HG02610 (cell line): ENCODE results near the gene SNAPC2.

Source experiments
- ATAC-seq: cut with Tn5 transposase; IDR thresholded peaks from one replicate; pipeline ENCODE4 v1.9.1; 2021; ENCODE audit warnings: mild to moderate bottlenecking, moderate library complexity; ENCODE audit not compliant: unreplicated experiment

Gene SNAPC2, protein sequence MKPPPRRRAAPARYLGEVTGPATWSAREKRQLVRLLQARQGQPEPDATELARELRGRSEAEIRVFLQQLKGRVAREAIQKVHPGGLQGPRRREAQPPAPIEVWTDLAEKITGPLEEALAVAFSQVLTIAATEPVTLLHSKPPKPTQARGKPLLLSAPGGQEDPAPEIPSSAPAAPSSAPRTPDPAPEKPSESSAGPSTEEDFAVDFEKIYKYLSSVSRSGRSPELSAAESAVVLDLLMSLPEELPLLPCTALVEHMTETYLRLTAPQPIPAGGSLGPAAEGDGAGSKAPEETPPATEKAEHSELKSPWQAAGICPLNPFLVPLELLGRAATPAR

DNA sequence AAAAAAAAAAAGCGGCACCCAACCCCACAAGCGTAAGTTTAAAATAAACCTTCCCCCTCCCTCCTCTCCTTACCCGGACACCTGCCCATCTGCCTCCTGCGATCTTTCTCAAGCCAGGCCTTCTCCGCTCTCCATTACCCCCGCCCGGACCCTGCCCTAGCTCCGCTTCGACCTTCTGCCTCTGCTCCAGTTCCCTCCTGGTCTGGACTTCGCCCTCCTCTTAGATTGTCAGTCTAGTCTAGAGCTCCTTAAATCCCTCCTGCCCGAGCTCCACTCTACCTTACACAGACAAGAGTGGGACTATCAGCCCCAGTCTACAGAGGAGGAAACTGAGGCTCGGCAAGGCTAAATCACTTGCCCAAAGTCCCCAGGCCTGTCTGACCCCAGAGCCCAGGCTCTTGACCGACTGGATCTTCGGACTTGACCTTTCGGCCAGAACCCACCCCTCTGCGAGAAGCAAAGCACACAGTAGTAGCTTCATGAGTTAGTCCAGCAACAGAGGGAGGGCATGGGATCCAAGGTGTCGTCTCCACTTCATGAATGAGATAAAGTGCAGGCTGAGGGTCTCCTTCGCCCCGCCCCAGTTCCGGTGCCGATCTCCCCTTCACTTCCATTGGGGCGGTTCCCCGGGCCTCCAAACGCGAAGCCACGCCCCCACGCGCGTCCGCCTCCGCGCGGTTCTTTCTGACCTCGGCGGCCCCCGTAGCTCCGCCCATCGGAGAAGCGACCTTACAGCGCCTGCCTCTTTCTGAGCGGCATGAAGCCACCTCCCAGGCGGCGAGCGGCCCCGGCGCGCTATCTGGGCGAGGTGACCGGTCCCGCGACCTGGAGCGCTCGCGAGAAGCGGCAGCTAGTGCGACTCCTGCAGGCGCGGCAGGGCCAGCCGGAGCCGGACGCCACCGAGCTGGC is at the start of gene SNAPC2:
TSS of gene SNAPC2 (plus strand) at position 729 of the 909 bp plus-strand sequence. CDS start at position 758, 29 bp downstream.
- peak; percentile 49 for ATAC-seq

DNA sequence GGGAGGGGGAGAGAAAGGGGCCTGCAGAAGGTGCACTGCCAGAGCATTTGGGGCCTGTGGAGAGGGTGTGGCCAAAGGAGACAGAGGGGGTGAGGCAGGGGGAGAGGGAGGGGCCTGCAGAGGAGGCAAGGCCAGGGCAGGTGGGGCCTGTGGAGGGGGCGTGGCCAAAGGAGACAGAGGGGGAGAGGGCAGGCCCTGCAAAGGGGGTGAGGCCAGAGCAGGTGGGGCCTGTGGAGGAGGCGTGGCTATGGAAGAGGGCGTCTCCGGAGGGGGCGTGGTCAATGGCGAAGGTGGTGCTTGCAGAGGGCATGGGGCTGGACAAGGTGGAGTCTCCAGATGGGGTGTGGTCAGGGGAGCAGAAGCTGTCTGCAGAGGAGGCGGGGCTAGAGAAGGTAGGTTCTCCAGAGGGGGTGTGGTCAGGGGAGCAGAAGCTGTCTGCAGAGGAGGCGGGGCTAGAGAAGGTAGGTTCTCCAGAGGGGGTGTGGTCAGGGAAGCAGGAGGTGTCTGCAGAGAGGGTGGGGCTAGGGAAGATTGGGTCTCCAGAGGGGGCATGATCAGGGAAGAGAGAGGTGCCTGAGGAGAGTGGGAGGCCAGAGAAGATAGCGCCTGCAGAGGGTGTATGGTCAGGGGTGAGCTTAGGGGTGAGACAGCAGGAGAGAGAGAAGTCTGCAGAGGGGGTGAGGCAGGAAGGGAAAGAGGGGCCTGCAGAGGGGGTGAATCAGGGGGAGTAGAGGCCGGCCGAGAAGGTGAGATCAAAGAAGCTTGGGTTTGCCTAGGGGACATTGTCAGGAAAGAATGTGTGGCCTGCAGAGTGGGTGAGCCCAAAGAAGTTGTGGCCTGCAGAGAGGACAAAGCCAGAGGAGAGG is 49.3 kb upstream of the SNAPC2 start:
- no peak for ATAC-seq

DNA sequence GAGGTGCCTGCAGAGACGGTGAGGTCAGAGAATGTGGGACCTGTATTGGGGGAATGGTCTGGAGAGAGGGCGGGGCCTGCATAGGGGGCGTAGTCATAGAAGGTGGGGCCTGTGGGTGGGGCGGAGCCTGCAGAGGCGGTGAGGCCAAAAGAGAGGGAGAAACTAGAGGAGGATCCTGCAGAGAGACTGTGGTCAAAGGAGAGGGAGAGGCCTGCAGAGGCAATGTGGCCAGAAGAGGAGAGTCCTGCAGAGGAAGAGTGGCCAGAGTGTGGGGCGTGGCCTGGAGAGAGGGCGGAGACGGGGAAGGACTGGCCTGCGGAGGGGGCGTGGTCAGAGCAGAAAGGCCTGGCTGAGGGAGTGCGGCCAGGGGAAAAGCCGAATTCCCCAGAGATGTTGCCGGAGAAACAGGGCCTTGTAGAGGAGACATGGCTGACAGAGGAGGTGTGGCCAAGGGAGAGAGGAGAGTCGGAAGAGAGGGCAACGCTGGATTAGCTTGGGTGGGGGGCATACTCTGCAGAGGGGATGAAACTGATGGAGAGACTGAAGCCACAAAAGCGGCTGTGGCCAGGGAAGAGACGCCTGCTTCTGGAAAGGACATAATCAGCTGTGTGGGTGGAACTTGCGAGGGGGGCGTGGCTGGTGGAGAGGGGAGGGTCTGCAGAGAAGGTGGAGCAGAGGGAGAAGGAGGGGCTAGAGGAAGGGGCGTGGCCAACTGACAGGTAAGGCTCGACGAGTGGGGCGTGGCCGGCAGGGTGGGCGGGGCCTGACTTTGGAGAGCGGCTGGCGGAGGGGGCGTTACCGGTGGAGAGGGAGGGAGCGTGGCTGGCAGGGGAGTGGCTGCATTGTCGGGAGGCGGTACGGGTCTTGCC is 48.5 kb upstream of the SNAPC2 start:
- ATAC-seq: no peak

DNA sequence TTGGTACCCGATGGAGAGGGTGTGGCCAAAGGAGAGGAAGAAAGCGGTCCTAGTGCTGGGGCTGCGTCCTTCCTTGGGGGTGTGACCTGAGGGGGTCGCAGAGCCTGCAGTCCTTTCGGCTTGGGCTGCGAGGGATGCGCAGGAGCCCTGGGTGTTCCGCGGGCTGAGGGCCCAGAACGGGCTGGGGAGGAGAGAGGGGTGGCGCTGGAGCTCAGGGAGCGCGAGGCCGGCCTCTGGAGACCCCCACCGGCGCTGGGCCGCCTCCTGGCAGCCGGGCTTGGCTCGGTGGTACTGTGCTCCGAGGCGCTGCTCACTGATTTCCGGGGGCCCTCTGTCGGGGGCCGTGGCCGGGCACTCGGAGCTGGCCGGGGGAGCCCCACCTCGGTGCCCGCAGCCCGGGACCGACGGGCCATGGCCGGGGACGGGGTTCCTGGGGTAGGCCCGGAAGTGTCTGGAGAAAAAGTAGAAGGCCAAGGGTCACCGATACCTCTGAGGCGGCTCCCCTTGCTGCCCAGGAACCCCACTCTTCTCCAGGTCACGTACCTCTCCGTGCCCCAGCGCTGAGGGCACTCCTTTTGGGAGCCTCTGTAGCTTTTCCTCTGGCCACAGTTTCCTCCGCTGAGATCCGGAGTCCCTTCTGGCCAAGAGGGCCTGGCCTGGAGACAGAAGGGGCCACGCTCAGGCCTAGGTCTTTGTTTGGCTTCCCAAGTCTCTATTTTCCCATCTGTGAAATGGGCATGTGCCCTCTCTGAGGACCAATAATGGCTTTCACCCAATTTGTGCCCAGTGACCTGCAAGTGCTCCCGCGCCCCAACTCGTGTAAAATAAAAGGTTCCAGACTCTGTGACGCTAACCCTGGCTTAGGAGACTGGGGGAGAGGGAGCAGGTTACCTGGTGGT is 47.6 kb upstream of the SNAPC2 start:
- no peak for ATAC-seq

DNA sequence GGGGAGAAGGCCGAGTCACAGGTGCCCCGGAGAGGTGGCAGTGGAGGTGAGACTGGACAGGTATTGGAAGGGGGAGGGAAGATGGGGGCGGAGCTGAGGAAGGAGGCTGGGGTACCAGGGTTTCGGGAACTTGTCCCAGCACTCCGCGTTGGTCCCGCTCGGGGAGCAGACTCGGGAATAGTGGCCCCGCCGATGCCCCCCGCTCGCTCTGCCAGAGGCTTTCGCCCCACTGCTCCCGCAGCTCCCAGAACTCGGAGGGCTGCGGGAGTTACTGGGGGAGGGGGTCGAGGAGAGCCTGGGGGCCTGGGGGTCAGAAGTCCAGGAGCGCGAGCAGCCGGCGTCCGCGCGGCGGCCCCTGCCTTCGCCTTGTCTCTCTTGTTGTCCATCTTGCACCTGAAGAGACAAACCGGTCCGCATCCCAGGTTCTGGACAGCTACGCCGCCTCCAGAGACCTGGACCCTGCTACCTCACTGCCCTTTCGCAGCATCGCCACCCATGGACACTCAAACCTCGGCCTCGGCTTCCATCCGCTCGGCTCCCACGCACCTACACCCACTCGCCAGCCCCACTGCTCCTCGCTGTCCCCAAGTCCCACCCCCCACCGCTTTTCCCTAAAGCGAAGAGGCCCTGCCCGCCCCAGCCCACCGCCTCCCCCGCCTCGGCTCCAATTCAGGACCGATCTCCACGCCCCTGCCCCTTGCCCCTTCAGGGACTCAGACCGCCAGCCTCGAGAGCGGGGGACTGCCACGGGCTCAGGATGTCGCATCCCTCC is 46.6 kb upstream of the SNAPC2 start:
- no peak for ATAC-seq

DNA sequence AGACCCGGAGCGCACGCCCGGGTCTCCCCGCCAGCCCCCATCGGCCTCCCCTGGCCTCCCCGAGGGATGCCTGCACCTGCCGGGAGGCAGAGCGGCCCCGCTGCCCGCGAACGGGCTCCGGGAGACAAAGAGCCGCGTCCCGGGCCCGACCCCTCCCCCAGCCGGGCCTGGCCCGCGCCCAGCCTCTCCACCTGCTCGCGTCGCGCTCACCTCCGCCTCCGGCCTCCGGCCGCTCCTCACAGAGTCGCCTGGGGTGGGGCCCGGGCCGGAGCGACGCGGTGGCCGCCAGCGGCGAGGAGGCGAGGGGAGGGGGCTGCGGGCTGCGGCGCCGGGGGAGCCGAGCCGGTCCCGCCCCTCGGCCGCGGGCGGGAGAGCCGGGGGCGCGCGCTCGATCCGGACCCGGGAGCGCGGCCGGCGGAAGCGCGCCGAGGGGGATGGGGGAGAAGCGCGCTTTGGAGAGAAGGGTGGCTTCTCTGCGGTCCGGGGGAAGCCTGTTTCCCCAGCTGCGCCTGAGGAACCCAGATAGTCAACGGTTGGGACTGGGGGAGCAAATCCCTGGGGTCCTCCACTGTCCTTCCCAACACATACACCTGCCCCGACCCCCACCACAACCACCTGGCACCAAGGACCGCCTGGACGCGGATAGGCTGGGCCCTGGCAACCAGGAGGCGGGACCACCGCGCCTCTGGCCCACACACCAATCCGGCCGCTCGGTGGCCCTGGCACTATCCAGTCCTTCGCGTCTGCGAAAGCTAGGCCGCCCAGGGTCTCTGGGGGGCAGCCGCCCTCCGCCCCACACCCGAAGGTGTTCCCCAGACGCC is 45.9 kb upstream of the SNAPC2 start, which contains the start of gene PRR36:
TSS of gene PRR36 (minus strand) at position 315 of the 821 bp plus-strand sequence. CDS start 701 bp downstream, outside the sequence.
- no peak for ATAC-seq

DNA sequence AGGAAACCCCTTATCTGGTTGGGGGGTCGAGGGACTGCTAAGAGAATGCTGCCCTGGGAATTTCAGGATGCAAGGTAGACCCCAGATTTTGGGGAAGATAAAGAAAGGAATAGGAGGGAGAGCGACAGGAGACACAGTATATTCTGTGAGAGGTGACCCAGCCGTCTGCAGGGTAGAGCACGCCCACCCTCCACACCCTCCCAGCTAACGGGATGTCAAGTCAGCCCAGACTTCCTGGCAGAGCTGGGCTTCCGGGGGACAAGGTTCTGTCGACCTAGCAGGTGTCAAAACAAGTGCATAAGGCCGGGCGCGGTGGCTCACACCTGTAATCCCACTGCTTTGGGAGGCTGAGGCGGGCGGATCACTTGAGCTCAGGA is 45.3 kb upstream of the SNAPC2 start:
- ATAC-seq: no peak

DNA sequence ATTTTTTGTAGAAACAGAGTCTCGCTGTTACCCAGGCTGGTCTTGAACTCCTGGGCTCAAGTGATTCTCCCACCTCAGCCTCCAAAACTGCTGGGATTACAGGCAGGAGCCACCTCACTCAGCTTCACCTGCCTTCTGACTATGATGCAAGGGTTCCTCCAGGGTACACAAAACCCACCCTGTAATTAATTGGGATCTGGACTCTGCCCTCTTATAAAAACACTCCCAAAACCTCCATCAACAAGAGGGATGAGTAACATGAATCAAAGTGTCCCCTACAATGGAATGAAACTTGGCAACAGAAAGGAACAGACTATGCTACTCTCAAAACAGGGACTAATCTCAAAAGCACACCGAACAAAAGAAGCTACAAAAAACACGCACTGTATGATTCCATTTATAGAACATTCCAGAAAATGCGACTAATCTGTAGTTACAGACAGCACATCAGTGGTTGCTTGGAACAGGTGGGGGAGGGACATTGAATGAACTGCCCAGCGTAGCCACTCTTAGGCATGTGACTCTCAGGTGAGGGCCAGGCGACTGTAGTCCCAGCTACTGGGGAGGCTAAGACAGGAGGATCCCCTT is 42.8 kb upstream of the SNAPC2 start:
- no peak for ATAC-seq

DNA sequence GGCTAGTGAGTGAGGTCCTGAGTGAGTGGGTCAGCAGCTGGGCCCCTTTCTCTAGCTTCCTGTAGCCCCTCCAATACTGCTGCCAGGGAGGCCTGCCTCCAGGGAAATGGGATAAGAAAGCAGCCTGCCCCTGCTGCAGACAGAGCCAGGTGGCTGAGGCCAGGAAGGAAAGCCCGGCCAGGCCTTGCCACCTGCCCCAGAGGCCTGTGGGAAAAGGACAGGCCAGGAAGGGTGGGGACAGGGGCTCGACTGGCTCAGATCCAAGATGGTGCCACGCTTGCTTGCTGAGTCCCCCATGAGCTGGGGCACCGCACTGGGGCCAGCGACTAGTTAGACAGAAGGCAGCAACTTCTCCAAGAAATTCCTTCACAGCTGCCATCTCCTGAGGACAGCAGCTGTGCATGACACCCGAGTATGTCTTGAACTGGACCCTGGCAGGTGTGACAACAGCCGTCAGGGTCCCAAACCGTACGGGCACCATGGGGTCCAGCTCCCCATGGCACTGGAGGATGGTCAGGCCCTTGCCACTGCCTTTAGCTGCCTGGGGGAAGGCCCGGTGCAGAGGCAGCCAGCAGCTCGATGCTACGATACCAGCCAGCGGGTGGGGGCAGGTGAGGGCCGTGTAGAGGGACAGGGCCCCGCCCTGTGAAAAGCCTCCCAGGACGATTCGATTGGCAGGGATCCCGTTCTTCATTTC is 40.9 kb upstream of the SNAPC2 start:
- ATAC-seq: no peak

DNA sequence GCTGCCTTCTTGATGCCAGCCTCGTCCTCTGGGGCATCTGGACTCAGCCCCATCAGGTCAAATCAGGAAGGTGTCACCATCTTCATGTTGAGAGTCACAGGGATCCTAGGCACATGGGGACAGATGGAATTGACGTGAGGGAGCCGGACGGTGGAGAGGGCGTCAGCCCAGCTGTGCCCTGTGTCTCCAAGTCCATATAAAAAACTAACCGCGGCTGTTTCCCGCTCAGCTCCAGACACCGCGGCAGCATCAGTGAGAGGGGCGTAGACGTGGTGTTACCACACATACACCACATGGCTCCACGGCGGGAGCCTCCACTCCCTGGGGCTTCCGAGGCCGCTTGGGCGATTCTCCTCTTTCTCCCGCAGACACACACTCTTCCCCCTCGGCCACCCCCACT is 40.3 kb upstream of the SNAPC2 start:
- no peak for ATAC-seq

DNA sequence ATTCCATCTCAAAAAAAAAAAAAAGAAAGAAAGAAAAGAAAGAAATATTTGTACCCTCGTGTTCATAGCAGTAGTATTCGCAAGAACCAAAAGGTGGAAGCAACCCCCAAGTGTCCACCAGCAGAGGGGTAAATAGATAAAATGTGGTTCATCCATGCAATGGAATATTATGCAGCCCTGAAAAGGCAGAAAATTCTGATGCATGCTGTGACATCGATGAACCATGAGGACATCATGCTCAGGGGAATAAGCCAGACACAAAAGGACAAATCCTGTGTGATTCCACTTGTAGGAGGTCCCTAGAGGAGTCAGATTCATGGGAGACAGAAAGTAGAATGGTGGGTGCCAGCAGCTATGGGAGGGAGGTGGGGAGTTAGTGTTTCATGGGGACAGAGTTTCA is 38.2 kb upstream of the SNAPC2 start:
- no peak for ATAC-seq

DNA sequence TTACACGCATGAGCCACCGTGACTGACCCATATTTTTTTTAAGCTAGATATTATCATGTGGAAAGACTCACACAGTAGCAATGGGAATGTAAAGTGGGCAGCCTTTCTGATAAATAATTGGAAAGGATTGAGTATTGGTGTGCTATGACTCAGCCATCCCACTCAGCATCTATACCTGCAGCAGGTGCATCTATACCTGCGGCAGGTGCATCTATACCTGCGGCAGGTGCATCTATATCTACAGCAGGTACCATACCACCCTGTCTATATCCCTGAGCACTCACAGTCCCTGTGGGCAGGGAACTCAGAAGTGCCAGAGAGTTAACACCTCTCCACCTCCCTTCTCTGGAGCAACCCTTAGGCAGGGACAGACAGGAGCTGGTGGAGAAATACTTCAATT is 37.0 kb upstream of the SNAPC2 start:
- no peak for ATAC-seq

DNA sequence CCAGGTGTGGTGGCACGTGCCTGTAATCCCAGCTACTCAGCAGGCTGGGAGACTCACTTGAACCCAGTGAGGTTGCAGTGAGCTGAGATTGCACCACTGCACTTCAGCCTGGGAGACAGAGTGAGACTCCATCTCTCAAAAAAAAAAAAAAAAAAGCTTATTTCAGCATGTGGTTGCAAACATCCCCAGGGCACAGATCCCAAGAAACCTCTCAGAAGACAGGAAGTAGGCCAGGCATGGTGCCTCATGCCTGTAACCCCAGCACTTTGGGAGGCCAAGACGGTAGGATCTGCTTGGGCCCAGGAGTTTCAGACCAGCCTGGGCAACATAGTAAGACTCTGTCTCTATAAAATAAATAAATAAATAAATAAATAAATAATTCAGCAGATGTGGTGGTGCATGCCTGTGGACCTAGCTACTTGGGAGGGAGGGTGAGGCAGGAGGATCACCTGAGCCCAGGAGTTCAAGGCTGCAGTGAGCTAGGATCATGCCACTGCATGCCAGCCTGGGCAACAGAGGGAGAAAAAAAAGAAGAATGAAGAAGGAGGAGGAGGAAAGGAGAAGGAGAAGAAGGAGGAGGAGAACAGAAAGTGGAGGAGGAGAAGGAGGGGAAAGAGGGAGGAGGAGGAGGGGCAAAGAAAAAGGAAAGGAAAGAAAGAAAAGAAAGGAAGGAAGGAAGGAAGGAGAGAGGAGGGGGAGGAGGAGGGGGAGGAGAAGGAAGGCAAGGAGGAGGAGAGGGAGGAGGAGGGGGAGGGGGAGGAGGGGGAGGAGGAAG is 36.2 kb upstream of the SNAPC2 start:
- ATAC-seq: no peak

DNA sequence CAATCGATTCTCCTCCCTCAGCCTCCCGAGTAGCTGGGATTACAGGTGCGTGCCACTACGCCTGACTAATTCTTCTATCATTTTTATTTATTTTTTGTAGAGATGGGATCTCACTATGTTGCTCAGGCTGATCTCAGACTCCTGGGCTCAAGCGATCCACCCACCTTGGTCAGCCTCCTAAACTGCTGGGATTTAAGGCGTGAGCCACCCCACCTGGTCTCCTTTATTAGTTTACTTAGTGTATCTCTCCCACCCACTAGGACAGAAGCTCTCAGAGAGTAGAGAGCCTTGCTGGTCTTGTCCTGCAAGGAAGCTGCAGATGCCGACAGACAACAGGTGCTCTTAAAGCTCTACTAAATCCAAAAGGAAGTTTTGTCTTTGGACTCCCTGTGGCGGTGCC is 34.3 kb upstream of the SNAPC2 start:
- no peak for ATAC-seq

DNA sequence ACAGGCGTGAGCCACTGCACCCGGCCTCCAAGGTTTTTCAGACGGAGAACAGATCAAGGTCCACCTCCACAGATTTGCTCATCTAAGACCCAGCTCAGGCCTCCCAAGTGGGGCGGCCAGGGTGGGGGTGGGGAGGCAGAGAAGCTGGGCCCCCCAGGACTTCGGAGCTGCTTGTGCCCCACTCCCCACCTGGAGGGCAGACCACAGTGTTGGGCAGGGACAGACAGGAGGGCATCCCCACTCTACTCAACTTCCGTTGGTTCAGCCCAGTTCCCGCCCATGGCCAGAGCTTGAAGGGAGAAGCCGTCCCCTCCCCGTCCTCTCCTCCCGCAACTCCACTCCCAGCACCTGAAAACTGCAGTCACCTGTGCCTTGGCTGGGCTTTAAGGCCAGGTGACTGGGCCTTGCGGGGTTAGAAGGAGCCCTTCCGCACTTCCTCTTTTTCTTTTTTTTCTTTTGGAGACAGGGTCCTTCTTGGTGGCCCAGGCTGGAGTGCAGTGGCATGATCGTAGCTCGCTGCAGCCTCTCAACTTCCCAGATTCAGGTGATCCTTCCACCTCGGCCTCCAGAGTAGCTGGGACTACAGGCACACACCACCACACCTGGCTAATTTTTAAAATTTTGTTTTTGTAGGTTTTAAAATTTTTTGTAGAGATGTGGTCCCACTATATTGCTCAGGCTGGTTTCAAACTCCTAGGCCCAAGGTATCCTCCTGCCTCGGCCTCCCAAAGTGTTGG is 32.6 kb upstream of the SNAPC2 start:
- ATAC-seq: no peak
